Stimulated activated CD4-positive, alpha-beta T cell treated with anti-CD3 and anti-CD28 coated beads, TNF-alpha, amount 100 ng/mL, for 4 hours (primary cell): ENCODE data around the gene BMP7.

ENCODE experiments used
- DNase-seq, 3 experiments: peaks; one replicate each; pipeline ENCODE4 v3.0.0-alpha.2; 2020; ENCODE audit warnings: low read depth in 3 of 3

Gene BMP7

DNA sequence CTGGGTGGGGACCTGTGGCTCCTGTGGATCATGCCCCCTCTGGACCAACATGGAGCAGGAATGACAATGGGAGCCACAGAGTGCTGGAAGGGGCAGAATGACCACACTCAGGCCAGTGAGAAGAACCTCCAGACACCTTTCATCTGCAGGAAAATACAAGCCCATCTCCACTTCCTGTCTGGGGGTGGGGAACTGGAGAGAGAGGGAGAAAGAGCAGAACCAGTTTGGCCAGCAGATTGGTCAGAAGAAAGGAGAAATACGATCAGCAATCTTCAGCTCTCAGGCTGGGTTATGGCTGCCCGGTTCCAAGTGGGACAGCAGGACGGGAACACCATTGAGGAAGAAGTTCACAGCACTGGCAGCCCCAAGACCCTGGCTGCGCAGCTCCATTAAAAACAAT, 37.0 kb downstream of the BMP7 start:
- DNase-seq = no peak

DNA sequence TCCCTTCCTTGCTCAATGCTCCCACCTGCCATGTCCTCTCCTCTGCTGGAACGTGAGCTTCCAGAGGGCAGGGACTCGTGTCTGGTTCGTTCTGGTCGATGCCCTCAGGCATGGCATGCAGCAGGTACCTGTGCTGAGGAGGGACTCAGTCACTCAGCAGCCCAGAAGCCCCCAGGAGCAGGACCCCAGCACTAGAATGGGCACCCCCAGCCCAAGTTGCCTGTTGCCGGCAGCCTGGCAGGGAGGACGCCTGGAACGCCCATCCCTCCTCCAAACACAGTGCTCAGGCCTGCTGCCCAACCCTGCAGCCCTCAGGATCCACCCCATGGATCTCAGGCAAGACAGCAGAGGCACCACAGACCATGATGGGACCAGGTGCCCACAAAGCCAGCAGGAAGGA, 40.6 kb downstream of the BMP7 start:
- no peak for DNase-seq

DNA sequence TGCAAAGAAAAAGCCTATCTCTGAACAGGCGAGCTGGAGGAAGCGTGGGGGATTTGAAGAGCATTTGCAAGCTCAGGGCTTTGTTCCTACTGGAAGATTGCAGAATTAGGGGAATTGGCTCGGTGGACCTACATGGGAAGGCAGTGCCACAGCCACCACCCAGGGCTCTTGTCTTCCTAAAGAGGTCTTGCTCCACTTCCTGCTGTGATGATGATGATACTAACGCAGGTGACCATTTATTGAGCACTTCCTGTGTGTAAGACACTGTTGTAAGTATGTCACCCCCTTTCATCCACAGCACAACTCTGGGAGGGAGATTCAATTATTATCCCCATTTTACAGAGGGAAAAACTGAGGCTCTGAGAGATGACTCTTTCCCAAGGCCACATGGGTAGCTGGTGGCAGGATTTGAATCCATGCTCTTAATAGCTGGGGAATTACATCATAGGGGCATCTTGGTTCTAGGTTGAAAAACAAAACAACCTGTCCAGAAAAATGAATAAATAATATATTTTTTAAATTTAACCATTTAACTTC, 41.2 kb downstream of the BMP7 start:
- DNase-seq = no peak

DNA sequence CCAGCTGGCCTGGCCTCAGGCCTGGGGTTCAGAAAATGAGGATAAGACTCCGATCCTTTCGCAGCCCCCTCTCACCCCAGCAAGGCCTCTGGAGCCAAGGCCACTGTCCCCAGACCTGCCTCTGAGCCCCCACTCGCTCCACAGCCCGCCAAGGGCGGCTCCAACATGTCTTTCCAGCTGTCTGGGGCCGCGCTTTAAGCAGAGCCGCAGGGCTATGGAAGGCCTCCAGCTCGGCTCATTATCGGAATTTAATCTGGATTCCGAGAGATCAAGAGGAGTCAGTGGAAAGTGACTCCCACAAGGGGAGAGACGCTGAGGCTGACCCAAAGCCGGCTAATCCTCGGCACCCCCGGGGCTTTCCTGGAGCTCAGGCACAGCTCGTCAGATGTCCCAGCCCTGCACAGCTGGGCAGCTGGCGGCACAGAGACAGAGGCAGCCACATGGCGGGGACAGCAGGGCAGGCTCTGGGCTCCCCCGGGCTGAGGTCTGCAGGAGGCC, 41.8 kb downstream of the BMP7 start:
- no peak for DNase-seq

DNA sequence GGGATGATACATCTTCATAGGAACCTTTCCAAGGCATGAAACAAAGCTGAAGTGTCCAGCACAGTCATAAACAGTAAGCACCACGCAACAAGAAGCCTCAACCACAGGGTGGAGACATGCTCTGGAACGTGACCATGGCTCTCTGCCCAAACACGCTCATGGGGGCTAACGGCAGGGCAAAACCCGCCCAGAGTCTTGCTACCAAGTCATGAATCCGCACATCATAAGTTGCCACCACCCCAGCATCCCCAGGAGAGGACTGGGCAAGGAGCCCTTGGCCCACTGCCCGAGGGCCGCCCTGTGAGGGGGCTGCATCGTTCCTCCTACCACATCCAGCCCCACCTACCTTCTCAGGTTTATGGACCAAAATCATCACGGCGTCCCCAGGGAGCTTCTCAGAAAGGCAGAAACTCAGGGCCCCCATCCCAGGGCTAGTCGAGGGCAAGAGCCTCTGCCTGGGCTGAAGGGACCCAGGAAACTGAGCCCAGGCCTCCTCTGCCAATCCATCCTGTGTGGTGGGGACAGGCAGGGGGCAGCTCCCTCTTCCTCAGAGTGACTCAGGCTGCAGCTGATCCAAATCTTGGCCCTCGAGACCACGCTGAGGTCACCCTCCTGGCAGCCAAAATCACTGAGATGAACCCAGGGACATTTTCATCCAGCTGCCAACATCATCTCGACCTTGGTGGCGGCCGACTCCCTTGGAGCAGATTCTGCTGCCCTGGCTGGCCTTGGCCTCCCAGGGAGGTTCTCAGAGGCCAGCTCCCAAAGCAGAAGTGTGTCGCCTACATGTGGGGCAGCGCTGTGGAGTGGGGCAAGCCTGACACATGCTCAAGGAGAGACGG, 42.6 kb downstream of the BMP7 start:
- DNase-seq = no peak

DNA sequence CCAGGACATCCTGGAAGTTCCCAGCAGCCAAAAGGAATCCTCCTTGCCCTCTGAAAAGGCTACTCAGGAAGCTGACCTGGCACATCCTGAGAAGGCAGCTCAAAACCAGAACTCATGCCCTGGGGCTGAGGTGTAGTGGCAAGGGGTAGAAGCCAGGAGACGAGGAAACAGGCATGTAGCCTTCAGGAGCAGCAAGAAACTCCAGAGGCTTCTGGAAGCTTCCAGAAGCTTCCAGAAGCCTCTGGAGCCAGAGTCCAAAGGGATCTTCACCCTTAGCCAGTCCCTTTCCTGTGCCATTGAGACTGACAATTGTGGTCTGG, 43.9 kb downstream of the BMP7 start:
- DNase-seq = no peak

DNA sequence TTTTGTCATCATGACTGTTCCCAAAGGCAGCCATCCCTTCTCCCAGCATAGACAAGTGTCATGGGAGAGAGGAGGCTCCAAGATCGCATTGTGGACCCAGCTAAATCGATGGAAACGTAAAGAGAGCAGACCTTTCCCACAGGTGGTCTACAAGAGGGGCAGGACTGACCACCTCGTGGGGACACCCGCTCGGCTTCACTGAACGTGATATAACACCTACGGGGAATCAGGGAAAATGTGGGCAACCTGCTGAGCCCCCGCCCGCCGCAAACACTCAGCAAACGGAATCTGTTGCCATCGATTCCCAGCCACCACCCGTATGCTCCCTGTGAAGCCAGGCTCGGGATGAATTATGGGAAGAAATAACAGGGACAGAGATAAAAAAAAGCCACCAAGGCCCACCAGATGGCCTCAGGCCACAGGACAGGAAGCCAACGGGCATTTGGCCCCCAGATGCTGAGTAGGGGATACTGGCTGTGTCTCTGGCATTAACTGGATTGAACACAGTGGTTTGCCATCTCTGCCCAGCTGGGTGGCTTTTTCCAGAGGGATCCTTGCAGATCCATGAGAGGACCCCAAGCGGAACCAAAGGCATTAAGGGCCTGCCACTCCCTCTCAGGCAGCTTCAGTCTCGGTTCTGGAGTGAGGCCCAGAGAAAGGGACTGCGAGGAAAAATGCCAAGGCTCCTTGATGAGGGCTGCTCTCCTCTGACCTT, 44.4 kb downstream of the BMP7 start:
- no peak for DNase-seq

DNA sequence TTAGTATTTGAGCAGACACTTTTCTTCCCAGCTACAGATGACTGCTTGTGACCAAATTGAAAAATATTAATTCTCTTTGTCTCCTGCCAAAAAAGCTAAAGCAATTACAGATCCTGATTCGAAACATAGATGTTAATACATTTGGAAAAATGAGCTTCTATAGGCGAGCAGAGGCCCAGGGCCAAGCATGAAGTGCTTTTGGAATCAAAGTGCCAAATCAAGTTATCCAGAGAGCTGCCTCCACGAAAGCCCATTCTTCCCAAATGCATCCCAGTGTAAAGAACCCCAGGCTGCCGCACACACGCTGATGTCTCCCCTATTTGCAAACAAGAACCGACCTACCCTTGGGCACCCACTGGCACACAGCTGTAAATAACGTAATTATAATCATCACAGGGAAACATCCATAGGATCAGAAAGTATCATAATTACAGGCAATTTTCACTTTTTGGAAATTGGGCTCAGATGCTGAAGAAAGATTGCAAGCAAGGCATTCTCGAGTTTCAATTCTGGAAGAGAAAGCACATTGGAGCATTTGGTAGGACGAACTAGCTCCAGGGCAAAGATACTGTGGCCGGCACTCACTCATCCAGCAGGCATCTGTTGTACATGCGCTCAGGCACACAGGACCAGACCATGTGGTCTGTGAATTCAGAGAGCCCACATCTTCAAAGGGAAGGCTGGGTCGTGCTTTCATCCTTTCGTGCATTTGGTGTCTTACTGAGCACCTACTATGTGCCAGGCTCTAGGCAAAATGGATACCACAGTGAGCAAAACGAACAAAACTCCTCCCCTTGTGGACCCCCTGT, 45.9 kb downstream of the BMP7 start:
- DNase-seq = no peak

DNA sequence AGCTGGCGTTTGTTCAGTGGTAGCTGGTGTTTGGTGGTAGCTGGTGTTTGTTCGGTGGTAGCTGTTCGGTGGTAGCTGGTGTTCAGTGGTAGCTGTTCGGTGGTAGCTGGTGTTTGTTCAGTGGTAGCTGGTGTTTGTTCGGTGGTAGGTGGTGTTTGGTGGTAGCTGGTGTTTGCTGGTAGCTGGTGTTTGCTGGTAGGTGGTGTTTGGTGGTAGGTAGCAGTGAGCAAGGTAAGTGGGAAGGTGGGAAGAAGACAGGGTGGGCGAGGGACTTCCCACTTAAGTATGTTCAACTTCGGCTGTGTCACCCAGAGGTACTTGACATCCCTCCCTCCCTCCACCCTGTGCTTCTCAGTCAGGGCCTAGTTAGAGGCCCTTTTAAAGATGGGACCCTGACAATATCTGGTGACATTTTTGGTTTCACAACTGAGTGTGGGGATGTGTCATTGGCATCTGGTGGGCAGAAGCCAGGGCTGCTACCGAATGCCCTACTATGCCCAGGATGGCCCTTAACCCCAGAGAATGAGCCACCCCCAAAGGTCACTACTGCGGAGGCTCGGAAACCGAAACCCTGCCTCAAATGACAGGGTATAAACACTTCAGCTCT, 47.3 kb downstream of the BMP7 start:
- no peak for DNase-seq

DNA sequence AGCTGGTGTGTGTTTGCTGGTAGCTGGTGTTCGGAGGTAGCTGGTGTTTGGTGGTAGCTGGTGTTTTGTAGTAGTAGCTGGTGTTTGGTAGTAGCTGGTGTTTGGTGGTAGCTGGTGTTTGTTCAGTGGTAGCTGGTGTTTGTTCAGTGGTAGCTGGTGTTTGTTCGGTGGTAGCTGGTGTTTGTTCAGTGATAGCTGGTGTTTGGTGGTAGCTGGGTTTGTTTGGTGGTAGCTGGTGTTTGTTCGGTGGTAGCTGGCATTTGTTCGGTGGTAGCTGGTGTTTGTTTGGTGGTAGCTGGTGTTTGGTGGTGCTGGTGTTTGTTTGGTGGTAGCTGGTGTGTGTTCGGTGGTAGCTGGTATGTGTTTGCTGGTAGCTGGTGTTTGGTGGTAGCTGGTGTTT, 48.0 kb downstream of the BMP7 start:
- no peak for DNase-seq

DNA sequence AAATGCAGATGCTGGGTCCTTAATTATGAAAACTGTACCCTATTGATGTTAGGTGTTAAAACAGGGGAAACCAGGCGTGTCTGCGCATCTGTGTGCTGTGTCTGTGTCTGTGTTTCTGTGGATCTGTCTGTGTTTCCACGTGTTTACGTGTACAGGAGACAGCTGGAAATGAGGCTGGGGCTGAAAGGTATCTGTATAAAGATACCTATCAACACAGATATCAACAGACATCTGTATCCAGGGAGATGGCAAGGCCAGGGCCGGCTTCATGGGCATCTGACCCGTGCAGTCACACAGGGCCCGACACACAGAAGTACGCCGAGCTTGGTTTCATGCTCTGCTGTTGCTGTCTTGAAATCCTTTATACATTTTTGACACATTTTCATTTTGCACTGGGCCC, 48.6 kb downstream of the BMP7 start:
- DNase-seq = no peak

DNA sequence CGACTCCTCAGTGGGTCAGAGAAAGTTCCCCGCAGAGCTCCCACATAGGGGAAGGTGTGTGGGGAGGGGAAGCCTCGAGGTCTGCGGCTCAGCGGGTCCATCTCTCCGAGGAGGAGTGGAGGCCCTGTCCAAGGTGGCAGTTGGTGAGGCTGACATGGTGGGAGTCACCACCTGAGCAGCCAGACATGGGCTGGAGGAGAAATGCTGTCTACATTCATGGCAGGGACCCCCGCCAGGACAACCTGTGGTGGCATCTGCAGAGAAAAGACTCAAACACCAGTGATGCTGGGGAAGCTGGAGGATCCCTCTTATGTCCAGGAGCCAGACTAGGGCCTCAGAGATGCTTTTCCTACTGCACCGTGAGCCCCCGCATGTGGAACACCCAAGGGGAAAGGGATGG, 49.8 kb downstream of the BMP7 start:
- DNase-seq = no peak

DNA sequence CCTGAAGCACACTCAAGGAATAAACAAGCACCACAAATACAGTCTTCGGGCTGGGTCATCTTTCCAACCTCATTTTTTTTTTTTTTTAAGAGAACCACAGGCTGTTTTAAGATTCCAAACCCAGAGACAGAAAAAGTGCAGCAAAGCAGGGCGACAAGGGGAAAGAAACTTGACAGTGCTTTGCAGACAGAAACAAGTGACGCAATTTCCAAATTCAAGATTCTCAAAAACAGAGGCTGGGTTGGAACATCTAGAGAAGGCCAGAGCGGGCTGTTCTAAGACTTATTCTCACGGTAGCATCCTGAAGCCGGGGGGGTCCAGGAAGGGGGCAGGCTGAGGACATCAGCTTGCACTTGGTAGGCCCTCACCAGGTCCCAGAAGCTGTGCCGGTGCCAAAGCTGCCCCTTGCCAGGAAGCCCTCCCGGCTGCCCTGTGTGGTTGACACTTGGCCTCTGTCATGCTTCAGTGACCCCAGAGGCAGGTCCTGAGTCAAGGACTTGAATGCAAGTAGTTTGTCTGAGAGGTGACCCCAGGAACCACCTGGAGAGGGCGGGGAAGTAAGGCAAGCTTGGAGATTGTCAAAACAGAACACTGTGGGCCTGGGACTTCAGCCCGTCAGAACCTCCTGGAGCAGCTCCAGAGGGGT, 50.5 kb downstream of the BMP7 start:
- no peak for DNase-seq

DNA sequence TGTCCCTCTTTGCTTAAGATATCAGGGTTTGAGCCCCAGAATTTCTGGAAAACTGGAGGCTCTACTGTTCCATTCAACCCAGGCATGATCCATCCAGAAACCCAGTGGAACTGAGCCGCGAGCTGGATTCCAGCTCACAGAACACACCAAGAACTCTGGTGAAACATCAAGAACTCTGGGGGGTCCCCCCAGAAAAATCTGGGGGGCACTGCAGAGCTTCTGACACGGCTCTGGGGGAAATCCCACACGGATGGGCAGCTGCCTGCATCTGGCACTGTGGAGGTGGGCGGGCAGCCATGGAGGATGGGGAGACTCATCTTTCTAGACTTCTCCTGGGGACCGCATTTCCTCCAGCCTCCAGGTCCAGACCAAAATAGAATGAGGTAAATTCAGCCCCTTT, 51.0 kb downstream of the BMP7 start:
- DNase-seq = no peak

DNA sequence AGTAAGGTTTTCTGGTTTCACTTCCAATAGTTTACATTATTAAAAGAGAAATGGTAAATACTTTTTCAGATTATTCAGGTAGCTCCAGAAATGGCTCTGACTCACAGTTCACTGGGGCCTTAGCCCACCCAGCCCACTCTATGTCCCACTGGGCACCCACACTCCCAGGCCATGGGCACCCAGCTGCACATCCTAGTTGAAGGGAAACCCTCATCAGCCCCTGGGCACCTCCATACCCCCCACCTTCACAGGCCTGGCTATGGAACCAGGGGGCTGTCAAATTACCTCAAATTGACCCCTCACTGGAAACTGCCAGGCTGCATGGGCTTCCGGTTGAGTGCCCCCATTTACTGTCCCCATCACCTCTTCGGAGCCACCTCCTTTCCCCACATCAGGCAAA, 51.5 kb downstream of the BMP7 start:
- no peak for DNase-seq

DNA sequence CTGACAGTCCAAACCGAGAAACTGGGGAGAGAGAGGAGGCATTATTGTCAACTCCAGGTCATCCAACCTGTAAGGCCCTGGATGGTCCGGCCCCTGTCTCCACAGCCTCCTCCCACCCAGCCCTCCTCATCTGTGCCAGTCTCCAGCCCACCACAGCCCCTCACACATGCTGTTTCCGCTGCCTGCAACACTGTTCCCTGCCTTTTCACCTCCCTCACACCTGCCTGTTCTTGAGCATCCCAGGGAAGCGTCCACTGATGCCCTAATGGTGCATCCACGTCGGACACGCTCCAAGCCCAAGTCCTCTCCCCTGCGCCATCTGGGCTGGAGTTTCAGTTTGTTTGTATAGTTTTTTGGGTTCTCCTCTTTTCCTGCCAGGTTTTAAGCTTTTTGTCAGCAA, 52.0 kb downstream of the BMP7 start:
- no peak for DNase-seq

DNA sequence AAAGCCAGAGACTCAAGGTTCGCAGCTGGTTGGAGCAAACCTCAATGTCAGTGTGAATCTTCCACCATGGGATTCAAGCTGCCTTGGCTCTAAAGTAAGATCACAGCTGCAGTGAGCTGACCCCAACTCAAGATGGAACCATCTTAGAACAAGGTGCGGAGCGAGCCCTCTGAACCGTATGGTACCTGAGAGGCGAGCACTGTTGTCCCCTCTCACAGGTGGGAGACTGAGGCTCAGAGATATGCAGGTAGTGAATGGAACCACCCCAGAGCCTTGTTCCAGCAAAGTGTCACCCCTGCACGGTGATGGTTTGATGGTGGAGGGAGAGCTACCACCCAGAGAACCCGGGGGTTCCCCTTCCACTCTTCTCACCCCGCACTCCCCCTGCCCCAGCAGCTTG, 52.5 kb downstream of the BMP7 start:
- no peak for DNase-seq

DNA sequence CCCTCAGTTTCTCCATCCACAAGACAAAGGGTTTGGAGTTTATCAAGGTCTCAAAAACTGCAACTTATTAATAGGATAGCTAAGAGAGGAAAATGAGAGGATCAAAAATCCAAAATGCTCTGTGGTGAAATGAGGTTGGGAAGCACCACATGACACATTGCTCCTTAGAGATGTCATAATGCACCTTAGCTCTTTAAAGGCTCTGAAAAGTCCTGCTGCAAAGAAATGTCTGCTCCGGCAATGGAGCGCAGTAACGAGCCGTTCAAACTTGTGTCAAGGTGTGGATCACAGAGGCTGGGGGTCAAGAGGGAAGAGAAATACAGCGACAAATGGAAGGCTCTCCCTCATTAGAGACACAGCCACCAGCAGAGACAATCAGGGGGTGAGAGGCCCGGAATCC, 53.1 kb downstream of the BMP7 start:
- no peak for DNase-seq

DNA sequence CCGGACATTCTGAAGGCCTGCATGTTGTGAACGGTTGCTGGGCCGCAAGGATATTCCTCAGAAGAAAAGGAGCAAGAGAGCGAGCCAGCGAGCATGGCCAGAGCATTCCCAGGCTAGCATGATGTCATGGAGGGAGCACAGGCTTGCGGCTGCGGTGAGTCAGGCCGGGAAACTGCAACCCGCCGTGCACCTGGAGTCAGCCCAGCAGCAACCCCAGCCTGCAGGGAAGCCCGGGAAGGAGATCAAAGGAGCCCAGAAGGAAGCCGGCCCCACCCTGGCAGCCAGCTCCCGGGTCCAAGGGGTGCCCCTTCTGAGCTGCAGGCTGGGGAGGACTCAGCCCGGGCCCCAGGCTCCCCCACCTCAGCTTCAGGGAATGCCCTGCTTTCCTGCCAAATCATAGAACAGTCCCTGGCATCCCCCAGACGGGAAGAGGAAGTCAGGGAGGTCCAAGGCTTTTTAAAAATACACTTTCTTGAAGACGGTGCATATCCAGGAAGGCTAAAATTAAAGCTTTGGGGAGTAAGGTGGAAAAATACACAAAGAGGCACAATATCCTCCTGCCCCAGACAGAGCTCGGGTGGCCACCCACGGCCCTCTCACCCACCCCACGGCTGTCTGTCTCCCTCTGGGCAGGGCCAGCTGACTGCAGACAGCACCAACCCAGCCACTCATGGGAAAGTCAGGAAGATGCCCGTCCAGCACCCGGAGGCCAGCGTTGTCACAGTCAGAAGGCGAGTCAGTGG, 53.7 kb downstream of the BMP7 start:
- DNase-seq = no peak

DNA sequence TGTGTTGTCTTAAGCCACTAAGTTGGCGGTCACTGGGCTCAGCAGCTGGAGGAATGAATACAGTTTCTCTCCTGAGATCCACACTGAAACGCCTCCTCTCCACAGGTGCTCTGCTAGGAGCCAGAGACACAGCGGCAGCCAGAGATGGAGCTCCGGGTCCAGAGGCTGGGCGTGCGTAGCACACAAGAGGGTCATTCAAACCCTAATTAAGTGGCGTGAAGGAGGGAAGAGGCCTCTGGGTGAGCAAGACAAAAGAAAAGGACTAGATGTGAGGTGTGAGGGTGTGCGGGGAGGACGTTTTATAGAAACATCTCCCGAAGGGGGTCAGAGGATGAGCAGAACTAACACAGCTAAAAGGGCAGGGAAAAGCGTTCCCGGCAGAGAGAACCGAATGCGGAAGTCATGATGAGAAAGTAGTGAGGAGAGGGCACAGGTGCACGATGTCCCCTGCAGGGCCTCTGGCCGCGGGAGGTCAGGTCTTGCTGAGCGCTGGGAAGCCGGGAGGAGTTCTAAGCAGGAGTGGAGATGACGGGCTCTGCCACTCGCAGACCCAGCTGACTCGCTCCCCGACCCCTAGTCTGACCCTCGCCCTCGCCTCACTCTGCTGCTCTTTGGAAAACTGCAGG, 54.4 kb downstream of the BMP7 start:
- no peak for DNase-seq
